HepG2 (cell line): Measurements from ENCODE around the gene TCFL5. TPM values are rescaled to one million over a fixed set of nuclear protein-coding genes. Genes with fewer than 3 reads are reported as not detected.

ENCODE experiments used
- CBX5 ChIP-seq: sonication (generic); formaldehyde crosslinking; IDR thresholded peaks from 2 replicates; pipeline ENCODE4 v1.4.0; 2020; ENCODE audit warnings: missing genetic modification reagents, borderline replicate concordance
- DNMT3B ChIP-seq: conservative IDR thresholded peaks from 2 replicates; pipeline ENCODE4 v1.6.1; 2016; ENCODE audit warnings: missing biosample characterization, control low read depth
- EED ChIP-seq: sonication (generic); formaldehyde crosslinking; IDR thresholded peaks from 2 replicates; pipeline ENCODE4 v1.5.0; 2020; ENCODE audit warnings: mild to moderate bottlenecking, missing genetic modification reagents
- HOXD1 ChIP-seq: sonication (generic); formaldehyde crosslinking; IDR thresholded peaks from 2 replicates; pipeline ENCODE4 v1.5.0; 2020; ENCODE audit warnings: missing genetic modification reagents
- MATR3 ChIP-seq: sonication (generic); formaldehyde crosslinking; IDR thresholded peaks from 2 replicates; pipeline ENCODE4 v1.4.0; 2020; ENCODE audit warnings: missing genetic modification reagents
- MLLT10 ChIP-seq: sonication (generic); formaldehyde crosslinking; IDR thresholded peaks from 2 replicates; pipeline ENCODE4 v1.4.0; 2020; ENCODE audit warnings: missing genetic modification reagents
- NFE2L1 ChIP-seq: sonication (generic); formaldehyde crosslinking; IDR thresholded peaks from 2 replicates; pipeline ENCODE4 v1.4.0; 2020; ENCODE audit warnings: missing genetic modification reagents, mild to moderate bottlenecking, borderline replicate concordance
- PHF20 ChIP-seq: sonication (generic); formaldehyde crosslinking; IDR thresholded peaks from 2 replicates; pipeline ENCODE4 v1.5.0; 2020; ENCODE audit warnings: mild to moderate bottlenecking, missing genetic modification reagents
- PHF5A ChIP-seq: IDR thresholded peaks from one replicate; pipeline ENCODE4 v1.6.1; 2018; ENCODE audit warnings: low read depth, missing genetic modification reagents; ENCODE audit not compliant: unreplicated experiment
- POLR2G ChIP-seq: fragments of 200-400 bp; formaldehyde crosslinking; IDR thresholded peaks from 2 replicates; pipeline ENCODE4 v1.6.1; 2018; ENCODE audit warnings: mild to moderate bottlenecking, low read depth, low read length, moderate library complexity
- ZFP82 ChIP-seq: sonication (generic); formaldehyde crosslinking; IDR thresholded peaks from 2 replicates; pipeline ENCODE4 v1.5.1; 2020; ENCODE audit warnings: mild to moderate bottlenecking, missing genetic modification reagents, borderline replicate concordance
- ZNF234 ChIP-seq: sonication (generic); formaldehyde crosslinking; conservative IDR thresholded peaks from 2 replicates; pipeline ENCODE4 v1.5.1; 2020; ENCODE audit warnings: mild to moderate bottlenecking, missing genetic modification reagents
- ZNF337 ChIP-seq: sonication (generic); formaldehyde crosslinking; IDR thresholded peaks from 2 replicates; pipeline ENCODE4 v1.5.1; 2020; ENCODE audit warnings: missing genetic modification reagents, low read depth, mild to moderate bottlenecking, borderline replicate concordance
- ZNF501 ChIP-seq: sonication (generic); formaldehyde crosslinking; IDR thresholded peaks from 2 replicates; pipeline ENCODE4 v1.5.1; 2020; ENCODE audit warnings: mild to moderate bottlenecking, moderate library complexity, missing genetic modification reagents
- ZNF629 ChIP-seq: sonication (generic); formaldehyde crosslinking; conservative IDR thresholded peaks from 2 replicates; pipeline ENCODE4 v1.5.0; 2020; ENCODE audit warnings: missing genetic modification reagents
- ZNF660 ChIP-seq: sonication (generic); formaldehyde crosslinking; IDR thresholded peaks from 2 replicates; pipeline ENCODE4 v1.5.1; 2020; ENCODE audit warnings: mild to moderate bottlenecking, low read depth, missing genetic modification reagents, borderline replicate concordance
- ZNF850 ChIP-seq: sonication (generic); formaldehyde crosslinking; conservative IDR thresholded peaks from 2 replicates; pipeline ENCODE4 v1.9.0; 2021; ENCODE audit warnings: mild to moderate bottlenecking, missing genetic modification reagents
- polyA plus RNA-seq, 8 experiments: library from polyadenylated mRNA; depleted of rRNA in 3 of 8; stranded (reverse) in 7 of 8; unstranded in 1 of 8; fragments of >200 nt; fragmentation: Illumina TruSeq in 4 of 8; extraction: Trizol in 4 of 8; gene quantifications; 2 replicates each; pipeline versions ENCODE4 v1.2.1 to v1.2.3, GENCODE V29; 2011 to 2016; ENCODE audit warnings: low read depth in 4 of 8, missing spikeins in 1 of 8, mixed read lengths in 1 of 8; ENCODE audit not compliant: insufficient read depth in 1 of 8
- total RNA-seq, 5 experiments: library from RNA; depleted of rRNA; stranded (reverse); fragments of >200 nt; fragmentation: Illumina TruSeq; extraction: Trizol; gene quantifications; 2 replicates each; pipeline ENCODE4 v1.2.3, GENCODE V29; 2016; ENCODE audit warnings: low read depth in 1 of 5
- TF ChIP-seq, protein P1 (sequence below): IDR thresholded peaks from 2 replicates; pipeline ENCODE4 v1.6.1; 2016; ENCODE audit warnings: low read depth, missing genetic modification reagents, missing compliant biosample characterization
- TF ChIP-seq, protein P2 (sequence below): sonication (generic); formaldehyde crosslinking; IDR thresholded peaks from 2 replicates; pipeline ENCODE4 v1.4.0; 2020; ENCODE audit warnings: missing genetic modification reagents, mild to moderate bottlenecking, borderline replicate concordance

The TCFL5 gene
- total and polyA plus RNA-seq, 2 of the 13 experiments (the other 11 are each of a cell fraction or from before 2014, with no cell fraction given) = 14.8 to 20.0 TPM

DNA sequence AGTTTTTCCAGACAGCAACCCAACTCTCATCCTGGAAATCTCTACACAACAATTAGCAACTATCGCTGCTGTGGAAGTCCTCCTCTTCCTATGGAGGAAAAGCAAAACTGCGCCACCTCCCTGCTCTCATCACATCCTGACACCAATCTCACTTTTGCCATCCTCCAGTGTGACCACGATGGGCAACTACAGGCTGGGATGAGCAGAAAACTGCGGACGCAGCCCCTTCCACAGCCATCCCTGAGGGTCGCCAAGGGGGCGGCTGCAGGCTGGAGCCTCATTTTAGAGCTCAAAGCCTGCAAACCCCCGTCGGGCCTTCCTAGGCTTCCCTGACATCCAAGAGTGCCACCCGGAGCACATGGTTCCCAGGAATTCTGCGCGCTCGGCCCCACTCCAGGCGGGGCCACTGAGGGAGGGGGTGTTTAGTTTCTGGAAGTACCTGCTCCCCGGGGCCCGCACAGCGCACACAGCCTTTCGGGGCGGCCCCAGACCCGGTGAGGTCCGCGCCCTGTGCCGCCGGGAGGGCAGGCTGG lies 1.2 kb downstream of the TCFL5 start (continued):
- TF ChIP-seq, protein P1, sequence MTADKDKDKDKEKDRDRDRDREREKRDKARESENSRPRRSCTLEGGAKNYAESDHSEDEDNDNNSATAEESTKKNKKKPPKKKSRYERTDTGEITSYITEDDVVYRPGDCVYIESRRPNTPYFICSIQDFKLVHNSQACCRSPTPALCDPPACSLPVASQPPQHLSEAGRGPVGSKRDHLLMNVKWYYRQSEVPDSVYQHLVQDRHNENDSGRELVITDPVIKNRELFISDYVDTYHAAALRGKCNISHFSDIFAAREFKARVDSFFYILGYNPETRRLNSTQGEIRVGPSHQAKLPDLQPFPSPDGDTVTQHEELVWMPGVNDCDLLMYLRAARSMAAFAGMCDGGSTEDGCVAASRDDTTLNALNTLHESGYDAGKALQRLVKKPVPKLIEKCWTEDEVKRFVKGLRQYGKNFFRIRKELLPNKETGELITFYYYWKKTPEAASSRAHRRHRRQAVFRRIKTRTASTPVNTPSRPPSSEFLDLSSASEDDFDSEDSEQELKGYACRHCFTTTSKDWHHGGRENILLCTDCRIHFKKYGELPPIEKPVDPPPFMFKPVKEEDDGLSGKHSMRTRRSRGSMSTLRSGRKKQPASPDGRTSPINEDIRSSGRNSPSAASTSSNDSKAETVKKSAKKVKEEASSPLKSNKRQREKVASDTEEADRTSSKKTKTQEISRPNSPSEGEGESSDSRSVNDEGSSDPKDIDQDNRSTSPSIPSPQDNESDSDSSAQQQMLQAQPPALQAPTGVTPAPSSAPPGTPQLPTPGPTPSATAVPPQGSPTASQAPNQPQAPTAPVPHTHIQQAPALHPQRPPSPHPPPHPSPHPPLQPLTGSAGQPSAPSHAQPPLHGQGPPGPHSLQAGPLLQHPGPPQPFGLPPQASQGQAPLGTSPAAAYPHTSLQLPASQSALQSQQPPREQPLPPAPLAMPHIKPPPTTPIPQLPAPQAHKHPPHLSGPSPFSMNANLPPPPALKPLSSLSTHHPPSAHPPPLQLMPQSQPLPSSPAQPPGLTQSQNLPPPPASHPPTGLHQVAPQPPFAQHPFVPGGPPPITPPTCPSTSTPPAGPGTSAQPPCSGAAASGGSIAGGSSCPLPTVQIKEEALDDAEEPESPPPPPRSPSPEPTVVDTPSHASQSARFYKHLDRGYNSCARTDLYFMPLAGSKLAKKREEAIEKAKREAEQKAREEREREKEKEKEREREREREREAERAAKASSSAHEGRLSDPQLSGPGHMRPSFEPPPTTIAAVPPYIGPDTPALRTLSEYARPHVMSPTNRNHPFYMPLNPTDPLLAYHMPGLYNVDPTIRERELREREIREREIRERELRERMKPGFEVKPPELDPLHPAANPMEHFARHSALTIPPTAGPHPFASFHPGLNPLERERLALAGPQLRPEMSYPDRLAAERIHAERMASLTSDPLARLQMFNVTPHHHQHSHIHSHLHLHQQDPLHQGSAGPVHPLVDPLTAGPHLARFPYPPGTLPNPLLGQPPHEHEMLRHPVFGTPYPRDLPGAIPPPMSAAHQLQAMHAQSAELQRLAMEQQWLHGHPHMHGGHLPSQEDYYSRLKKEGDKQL = no peak
- TF ChIP-seq MLLT10 (CRISPR knock-in tag) = no peak
- no peak for TF ChIP-seq POLR2G
- no peak for TF ChIP-seq HOXD1 (CRISPR knock-in tag)
- no peak for TF ChIP-seq PHF20 (CRISPR knock-in tag)
- TF ChIP-seq NFE2L1 (CRISPR knock-in tag) = no peak
- TF ChIP-seq ZNF629 = no peak
- no peak for TF ChIP-seq MATR3 (CRISPR knock-in tag)
- TF ChIP-seq ZNF660 (CRISPR knock-in tag) = no peak
- no peak for TF ChIP-seq ZFP82 (CRISPR knock-in tag)
- no peak for TF ChIP-seq PHF5A (CRISPR knock-in tag)
- TF ChIP-seq EED (CRISPR knock-in tag) = no peak
- TF ChIP-seq ZNF234 (CRISPR knock-in tag) = no peak
- TF ChIP-seq ZNF850 = no peak
- TF ChIP-seq CBX5 (CRISPR knock-in tag) = no peak
- TF ChIP-seq ZNF337 (CRISPR knock-in tag) = no peak
- TF ChIP-seq ZNF501 (CRISPR knock-in tag) = no peak
- TF ChIP-seq, protein P2, sequence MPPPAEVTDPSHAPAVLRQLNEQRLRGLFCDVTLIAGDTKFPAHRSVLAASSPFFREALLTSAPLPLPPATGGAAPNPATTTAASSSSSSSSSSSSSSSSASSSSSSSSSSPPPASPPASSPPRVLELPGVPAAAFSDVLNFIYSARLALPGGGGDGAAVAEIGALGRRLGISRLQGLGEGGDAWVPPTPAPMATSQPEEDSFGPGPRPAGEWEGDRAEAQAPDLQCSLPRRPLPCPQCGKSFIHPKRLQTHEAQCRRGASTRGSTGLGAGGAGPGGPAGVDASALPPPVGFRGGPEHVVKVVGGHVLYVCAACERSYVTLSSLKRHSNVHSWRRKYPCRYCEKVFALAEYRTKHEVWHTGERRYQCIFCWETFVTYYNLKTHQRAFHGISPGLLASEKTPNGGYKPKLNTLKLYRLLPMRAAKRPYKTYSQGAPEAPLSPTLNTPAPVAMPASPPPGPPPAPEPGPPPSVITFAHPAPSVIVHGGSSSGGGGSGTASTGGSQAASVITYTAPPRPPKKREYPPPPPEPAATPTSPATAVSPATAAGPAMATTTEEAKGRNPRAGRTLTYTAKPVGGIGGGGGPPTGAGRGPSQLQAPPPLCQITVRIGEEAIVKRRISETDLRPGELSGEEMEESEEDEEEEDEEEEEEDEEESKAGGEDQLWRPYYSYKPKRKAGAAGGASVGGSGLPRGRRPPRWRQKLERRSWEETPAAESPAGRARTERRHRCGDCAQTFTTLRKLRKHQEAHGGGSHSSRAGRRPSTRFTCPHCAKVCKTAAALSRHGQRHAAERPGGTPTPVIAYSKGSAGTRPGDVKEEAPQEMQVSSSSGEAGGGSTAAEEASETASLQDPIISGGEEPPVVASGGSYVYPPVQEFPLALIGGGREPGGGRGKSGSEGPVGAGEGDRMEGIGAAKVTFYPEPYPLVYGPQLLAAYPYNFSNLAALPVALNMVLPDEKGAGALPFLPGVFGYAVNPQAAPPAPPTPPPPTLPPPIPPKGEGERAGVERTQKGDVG = no peak
- TF ChIP-seq DNMT3B = no peak
